ENCODE measurements around the gene ERI2.

DNA sequence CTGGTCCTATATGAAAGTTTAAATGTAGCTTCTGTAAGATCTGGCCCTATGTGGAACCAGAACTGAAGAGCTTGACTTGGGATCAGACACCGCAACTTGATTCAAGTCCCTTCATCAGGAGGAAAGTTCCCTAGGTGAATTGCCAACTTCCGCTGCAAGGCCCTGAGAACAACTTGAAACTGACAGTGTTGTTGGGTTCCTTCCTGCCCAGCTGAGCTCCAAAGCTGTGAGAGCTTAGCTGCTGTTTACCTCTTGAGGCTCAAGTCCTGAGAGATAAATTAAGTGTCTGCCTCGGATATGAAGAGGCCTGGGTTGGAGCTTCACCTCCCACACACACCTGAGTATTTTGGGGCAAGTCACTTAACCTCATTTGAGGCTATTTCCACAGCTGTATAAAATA, 44.7 kb upstream of the ERI2 start:
- TF ChIP-seq, protein P1, sequence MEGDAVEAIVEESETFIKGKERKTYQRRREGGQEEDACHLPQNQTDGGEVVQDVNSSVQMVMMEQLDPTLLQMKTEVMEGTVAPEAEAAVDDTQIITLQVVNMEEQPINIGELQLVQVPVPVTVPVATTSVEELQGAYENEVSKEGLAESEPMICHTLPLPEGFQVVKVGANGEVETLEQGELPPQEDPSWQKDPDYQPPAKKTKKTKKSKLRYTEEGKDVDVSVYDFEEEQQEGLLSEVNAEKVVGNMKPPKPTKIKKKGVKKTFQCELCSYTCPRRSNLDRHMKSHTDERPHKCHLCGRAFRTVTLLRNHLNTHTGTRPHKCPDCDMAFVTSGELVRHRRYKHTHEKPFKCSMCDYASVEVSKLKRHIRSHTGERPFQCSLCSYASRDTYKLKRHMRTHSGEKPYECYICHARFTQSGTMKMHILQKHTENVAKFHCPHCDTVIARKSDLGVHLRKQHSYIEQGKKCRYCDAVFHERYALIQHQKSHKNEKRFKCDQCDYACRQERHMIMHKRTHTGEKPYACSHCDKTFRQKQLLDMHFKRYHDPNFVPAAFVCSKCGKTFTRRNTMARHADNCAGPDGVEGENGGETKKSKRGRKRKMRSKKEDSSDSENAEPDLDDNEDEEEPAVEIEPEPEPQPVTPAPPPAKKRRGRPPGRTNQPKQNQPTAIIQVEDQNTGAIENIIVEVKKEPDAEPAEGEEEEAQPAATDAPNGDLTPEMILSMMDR (IDR thresholded peaks at IDR 0.05): no peak
- no peak for TF ChIP-seq POLR2A (IDR thresholded peaks at IDR 0.05)
